Endodermal cell (in vitro differentiated cells): Measurements from ENCODE around the gene DLGAP5. TPM values are rescaled to one million over a fixed set of nuclear protein-coding genes. Genes with fewer than 3 reads are reported as not detected.
A peak's percentile ranks its signal among the peaks of the same experiment; 100 is the strongest.

ENCODE experiments used
- DNase-seq: peaks from one replicate; pipeline ENCODE4 v3.0.0-alpha.2; 2017
- H3K27ac ChIP-seq: 2 replicates; pipeline ENCODE4 v1.5.1; 2013; ENCODE audit warnings: mild to moderate bottlenecking, low read depth, low read length, moderate library complexity
- H3K27me3 ChIP-seq: 2 replicates; pipeline ENCODE4 v1.6.1; 2013; ENCODE audit warnings: mild to moderate bottlenecking, low read length, moderate library complexity; ENCODE audit not compliant: insufficient read depth, control insufficient read depth, poor library complexity, severe bottlenecking
- H3K36me3 ChIP-seq: 2 replicates; pipeline ENCODE4 v1.7.0; 2013; ENCODE audit warnings: mild to moderate bottlenecking, low read length, moderate library complexity; ENCODE audit not compliant: control insufficient read depth, insufficient read depth
- H3K4me1 ChIP-seq: one replicate; pipeline ENCODE4 v1.7.0; 2013; ENCODE audit warnings: low read length; ENCODE audit not compliant: control insufficient read depth, insufficient read depth
- H3K4me3 ChIP-seq: 2 replicates; pipeline ENCODE4 v1.5.1; 2013; ENCODE audit warnings: mild to moderate bottlenecking, low read length, moderate library complexity
- H3K9ac ChIP-seq: 2 replicates; pipeline ENCODE4 v1.6.1; 2013; ENCODE audit warnings: mild to moderate bottlenecking, low read length, moderate library complexity; ENCODE audit not compliant: poor library complexity, severe bottlenecking; ENCODE audit errors: extremely low read depth
- H3K9me3 ChIP-seq: 2 replicates; pipeline ENCODE4 v1.6.1; 2013; ENCODE audit warnings: mild to moderate bottlenecking, low read length, moderate library complexity; ENCODE audit not compliant: control insufficient read depth
- H3K27ac Mint-ChIP-seq: 2 replicates; pipeline ENCODE4 v1.8.0; 2020; ENCODE audit warnings: mixed read lengths
- H3K27me3 Mint-ChIP-seq: 2 replicates; pipeline ENCODE4 v1.8.0; 2021; ENCODE audit warnings: mild to moderate bottlenecking, mixed read lengths; ENCODE audit not compliant: insufficient read depth
- H3K36me3 Mint-ChIP-seq: 2 replicates; pipeline ENCODE4 v1.8.0; 2020; ENCODE audit warnings: low read depth, mixed read lengths
- H3K4me1 Mint-ChIP-seq: 2 replicates; pipeline ENCODE4 v1.8.0; 2020; ENCODE audit warnings: mixed read lengths
- H3K4me3 Mint-ChIP-seq: 2 replicates; pipeline ENCODE4 v1.8.0; 2020; ENCODE audit warnings: mild to moderate bottlenecking, moderate library complexity, mixed read lengths
- H3K9me3 Mint-ChIP-seq: 2 replicates; pipeline ENCODE4 v1.8.0; 2020; ENCODE audit warnings: mild to moderate bottlenecking, mixed read lengths
- CTCF ChIP-seq: fragments of 200-600 bp; sonication (generic); conservative IDR thresholded peaks from 2 replicates; pipeline ENCODE4 v1.5.0; 2021; ENCODE audit warnings: antibody characterized with exemption, mild to moderate bottlenecking
- WGBS, 2 experiments: methylation state at CpG; one replicate each; pipeline versions ENCODE4 v1.1.5 to v1.1.7; 2013; ENCODE audit warnings: missing lambda C conversion rate in 2 of 2, mixed read lengths in 1 of 2; ENCODE audit not compliant: insufficient coverage in 1 of 2, insufficient read length in 1 of 2; 5-methylcytosine and 5-hydroxymethylcytosine counted together
- total RNA-seq, 2 donors: library from RNA; stranded (reverse); fragmentation: NEBNext Ultra II Directional in 1 of 2; extraction: Animal tissue kit (Norgen Biotek cat#: 25700) in 1 of 2; gene quantifications; 2 replicates in 1 of 2; 3 replicates in 1 of 2; pipeline ENCODE4 v1.2.1, GENCODE V29; 2021

Gene DLGAP5
- total RNA-seq, 2 donors from 2014 or later = 71.1 to 112 TPM

GRCh38 chr14:55136885-55137786 is 54.2 kb downstream of the DLGAP5 start:
- H3K9ac ChIP-seq = no peak overlapping the region
- peaks cover 6% of the 10 kb centered on the region for H3K27me3 Mint-ChIP-seq
- H3K9me3 ChIP-seq = no peaks in the 10 kb centered on the region
- peaks cover 11% of the 10 kb centered on the region for H3K36me3 ChIP-seq
- H3K4me3 Mint-ChIP-seq = no peak overlapping the region
- H3K27me3 ChIP-seq = peaks cover 4% of the 10 kb centered on the region
- no peak for TF ChIP-seq CTCF
- no peaks in the 10 kb centered on the region for H3K4me1 ChIP-seq
- no peak overlapping the region for H3K27ac ChIP-seq
- H3K4me3 ChIP-seq = no peak overlapping the region
- no peaks in the 10 kb centered on the region for H3K4me1 Mint-ChIP-seq
- H3K27ac Mint-ChIP-seq = no peak overlapping the region
- peaks cover 4% of the 10 kb centered on the region for H3K36me3 Mint-ChIP-seq
- 95 to 97% methylated on average over 6 to 12 of the region's 12 CpGs for WGBS, 2 experiments
- DNase-seq = no peak
- H3K9me3 Mint-ChIP-seq = no peaks in the 10 kb centered on the region

GRCh38 chr14:55136241-55136640 is 55.1 kb downstream of the DLGAP5 start:
- H3K4me1 ChIP-seq = no peaks in the 10 kb centered on the region
- H3K27me3 ChIP-seq = peaks cover 13% of the 10 kb centered on the region
- H3K27ac ChIP-seq = no peak overlapping the region
- Mint-ChIP-seq H3K9me3 (no peaks in the 10 kb centered on the region), H3K36me3 (peaks cover 4% of the 10 kb centered on the region), H3K4me1 (no peaks in the 10 kb centered on the region), H3K27me3 (peaks cover 15% of the 10 kb centered on the region), H3K4me3 (no peak overlapping the region), H3K27ac (no peak overlapping the region)
- no peak for DNase-seq
- H3K9me3 ChIP-seq = no peaks in the 10 kb centered on the region
- no peak for TF ChIP-seq CTCF
- WGBS, 2 experiments = 89% methylated on average over 2 of the region's 3 CpGs; no CpG with 5 or more reads in 1 of the 2 experiments
- H3K9ac ChIP-seq = no peak overlapping the region
- no peak overlapping the region for H3K4me3 ChIP-seq
- peaks cover 11% of the 10 kb centered on the region for H3K36me3 ChIP-seq

- peaks cover 42% of the 10 kb centered on the region for H3K27me3 ChIP-seq
- no peaks in the 10 kb centered on the region for H3K36me3 ChIP-seq
- TF ChIP-seq CTCF = peak; percentile 52
- no peak overlapping the region for H3K4me3 ChIP-seq
- no peak overlapping the region for H3K27ac ChIP-seq
- Mint-ChIP-seq H3K4me3 (no peak overlapping the region), H3K4me1 (peaks cover 5% of the 10 kb centered on the region), H3K36me3 (no peaks in the 10 kb centered on the region), H3K27me3 (peaks cover 39% of the 10 kb centered on the region), H3K27ac (no peak overlapping the region), H3K9me3 (no peaks in the 10 kb centered on the region)
- no peak overlapping the region for H3K9ac ChIP-seq
- H3K4me1 ChIP-seq = no peaks in the 10 kb centered on the region
- 92 to 100% methylated on average over 4 of the region's 4 CpGs for WGBS, 2 experiments
- H3K9me3 ChIP-seq = no peaks in the 10 kb centered on the region
- DNase-seq = no peak
These were observed 58.0 kb downstream of the DLGAP5 start for GRCh38 chr14:55133416-55133815.
